Muscle layer of colon (tissue), 2 donors: ENCODE data around the gene SHB.

Experiments
- H3K27ac ChIP-seq: one replicate; pipeline ENCODE4 v1.7.0; 2013; ENCODE audit warnings: low read depth, mild to moderate bottlenecking, low read length, moderate library complexity
- H3K27me3 ChIP-seq, 2 donors: one replicate each; pipeline ENCODE4 v1.7.0; 2013; ENCODE audit warnings: low read length in 2 of 2, mild to moderate bottlenecking in 2 of 2; ENCODE audit not compliant: insufficient read depth in 2 of 2, control insufficient read depth in 1 of 2
- H3K36me3 ChIP-seq: one replicate; pipeline ENCODE4 v1.7.0; 2013; ENCODE audit warnings: mild to moderate bottlenecking, low read length; ENCODE audit not compliant: insufficient read depth
- H3K4me1 ChIP-seq: one replicate; pipeline ENCODE4 v1.7.0; 2013; ENCODE audit warnings: mild to moderate bottlenecking, low read length; ENCODE audit not compliant: insufficient read depth
- H3K4me3 ChIP-seq, 2 donors: one replicate each; pipeline ENCODE4 v1.7.0; 2013; ENCODE audit warnings: low read length in 2 of 2, low read depth in 1 of 2, mild to moderate bottlenecking in 1 of 2, moderate library complexity in 1 of 2
- H3K9ac ChIP-seq: one replicate; pipeline ENCODE4 v1.7.0; 2013; ENCODE audit warnings: low read length
- H3K9me3 ChIP-seq: one replicate; pipeline ENCODE4 v1.7.0; 2013; ENCODE audit warnings: mild to moderate bottlenecking, low read length
- donor health status: abdominal sarcoma.
- donor health status: Adenocarcinoma of cecum.

The SHB gene

DNA sequence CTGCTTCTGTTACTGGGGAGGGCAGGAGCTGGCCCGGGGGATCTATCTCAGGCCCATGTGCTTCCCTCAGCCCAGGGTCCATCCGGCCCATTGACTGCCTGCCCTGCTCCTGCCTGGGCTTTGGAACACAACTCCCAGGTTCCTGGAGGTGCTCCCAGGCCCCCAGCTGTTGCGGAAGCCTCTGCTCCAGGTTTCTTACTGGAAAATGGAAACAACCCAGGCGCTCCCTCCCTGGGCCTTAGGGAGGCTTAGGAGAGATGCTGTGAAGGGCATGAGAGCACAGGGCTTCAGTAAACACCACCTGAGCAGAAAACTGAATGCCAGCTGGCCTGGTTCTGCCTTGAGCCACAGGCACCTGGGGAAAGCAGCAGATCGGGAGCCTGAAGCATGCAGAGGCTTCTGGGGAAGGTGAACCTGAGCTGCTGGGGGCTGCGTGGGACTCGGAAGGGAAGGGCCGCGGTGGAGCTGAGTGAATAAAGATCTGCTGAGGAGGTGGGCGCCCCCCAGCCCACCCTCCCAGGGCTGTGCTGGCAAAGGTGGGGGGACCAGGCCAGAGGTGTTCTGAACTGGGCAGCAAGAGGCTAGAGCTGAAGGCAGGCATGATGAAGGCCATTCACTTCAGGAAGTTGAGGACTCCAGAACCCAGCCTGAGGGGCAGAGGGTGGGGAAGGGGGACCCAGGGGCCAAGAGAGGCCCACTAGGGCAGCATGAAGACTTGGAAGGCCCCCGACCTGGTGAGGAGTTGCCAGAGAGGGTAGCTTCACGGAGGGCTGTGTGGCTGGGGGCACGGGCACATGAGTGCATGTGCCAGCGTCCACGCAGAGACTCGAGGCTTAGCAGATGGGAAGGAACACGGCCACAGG lies 64.8 kb downstream of the SHB start:
- Histone ChIP-seq H3K9me3 (no peaks in the 10 kb centered on the region), H3K4me1 (peaks cover 5% of the 10 kb centered on the region), H3K27me3 (no peaks in the 10 kb centered on the region), H3K9ac (no peak overlapping the region), H3K27ac (no peak overlapping the region), H3K4me3 (no peak overlapping the region), H3K36me3 (no peaks in the 10 kb centered on the region)

- H3K27ac ChIP-seq: no peak overlapping the region
- H3K9ac ChIP-seq: no peak overlapping the region
- H3K4me1 ChIP-seq: peaks cover 14% of the 10 kb centered on the region
- no peaks in the 10 kb centered on the region for H3K36me3 ChIP-seq
- H3K4me3 ChIP-seq: no peak overlapping the region
- H3K27me3 ChIP-seq: no peaks in the 10 kb centered on the region
- no peaks in the 10 kb centered on the region for H3K9me3 ChIP-seq
These were observed 65.8 kb downstream of the SHB start for GRCh38 chr9:38003230-38003629.

DNA sequence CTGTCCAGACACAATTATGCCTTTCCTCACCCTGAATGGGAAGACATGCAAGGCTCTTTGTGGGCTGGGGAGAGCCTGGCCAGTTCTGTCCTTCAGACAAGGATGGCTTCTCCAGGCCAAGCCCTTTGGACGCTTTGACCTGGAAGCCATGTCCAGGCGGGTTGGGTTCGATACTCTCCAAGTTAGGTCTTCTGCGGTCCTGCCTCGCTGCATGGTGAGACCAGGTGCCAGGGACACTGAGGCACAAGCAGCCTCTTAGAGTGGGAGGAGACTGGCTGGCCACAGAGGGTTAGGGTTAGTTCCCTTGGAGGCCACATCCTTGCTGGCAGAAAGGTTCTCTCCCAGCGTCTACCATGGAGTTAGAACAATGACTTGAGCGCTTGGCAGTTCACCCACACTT lies 67.6 kb downstream of the SHB start:
- Histone ChIP-seq H3K9ac (no peak overlapping the region), H3K36me3 (no peaks in the 10 kb centered on the region), H3K9me3 (no peaks in the 10 kb centered on the region), H3K27ac (no peak overlapping the region), H3K4me3 (no peak overlapping the region), H3K27me3 (no peaks in the 10 kb centered on the region), H3K4me1 (peaks cover 28% of the 10 kb centered on the region)

GRCh38 chr9:38000735-38001134 lies 68.3 kb downstream of the SHB start:
- peaks cover 28% of the 10 kb centered on the region for H3K4me1 ChIP-seq
- H3K9me3 ChIP-seq: no peaks in the 10 kb centered on the region
- no peak overlapping the region for H3K9ac ChIP-seq
- H3K4me3 ChIP-seq: no peak overlapping the region
- H3K27ac ChIP-seq: no peak overlapping the region
- no peaks in the 10 kb centered on the region for H3K36me3 ChIP-seq
- H3K27me3 ChIP-seq: no peaks in the 10 kb centered on the region

- Histone ChIP-seq H3K4me3 (no peak overlapping the region), H3K4me1 (peaks cover 32% of the 10 kb centered on the region), H3K27ac (no peak overlapping the region), H3K36me3 (no peaks in the 10 kb centered on the region), H3K9ac (no peak overlapping the region), H3K27me3 (no peaks in the 10 kb centered on the region), H3K9me3 (no peaks in the 10 kb centered on the region)
These were observed 68.7 kb downstream of the SHB start for GRCh38 chr9:38000332-38000731.

DNA sequence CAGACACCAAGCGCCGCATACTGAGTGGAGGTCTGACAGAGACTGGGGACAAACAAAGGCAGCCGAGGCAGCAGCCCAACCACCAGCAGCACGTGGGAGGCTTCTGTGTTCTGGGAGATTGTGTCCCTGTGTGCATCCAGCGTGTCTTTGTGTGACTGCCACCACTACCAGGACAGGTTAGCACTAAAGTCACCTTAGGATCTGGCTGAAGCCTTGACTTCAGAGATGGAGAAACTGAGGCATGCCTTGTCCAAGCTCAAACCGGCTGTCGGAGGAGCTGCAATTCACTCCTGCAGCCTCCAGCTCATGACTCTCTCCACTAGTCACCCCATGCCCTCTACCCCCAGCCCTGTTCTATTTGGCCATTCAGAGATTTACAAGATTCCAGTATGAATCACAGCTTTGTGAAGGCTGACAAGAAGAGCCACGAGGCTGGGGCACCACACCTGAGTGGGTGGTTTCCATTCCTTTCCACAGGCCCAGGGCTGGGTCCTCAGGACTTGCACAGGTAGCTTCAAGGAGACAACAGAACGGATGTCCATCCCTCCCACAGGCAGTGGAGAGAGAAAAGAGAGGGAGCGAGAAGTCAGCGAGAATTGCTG lies 69.3 kb downstream of the SHB start:
- no peak overlapping the region for H3K4me3 ChIP-seq
- H3K27ac ChIP-seq: peak overlapping the region; percentile 12
- no peak overlapping the region for H3K9ac ChIP-seq
- no peaks in the 10 kb centered on the region for H3K36me3 ChIP-seq
- peaks cover 38% of the 10 kb centered on the region for H3K4me1 ChIP-seq
- no peaks in the 10 kb centered on the region for H3K27me3 ChIP-seq
- no peaks in the 10 kb centered on the region for H3K9me3 ChIP-seq

DNA sequence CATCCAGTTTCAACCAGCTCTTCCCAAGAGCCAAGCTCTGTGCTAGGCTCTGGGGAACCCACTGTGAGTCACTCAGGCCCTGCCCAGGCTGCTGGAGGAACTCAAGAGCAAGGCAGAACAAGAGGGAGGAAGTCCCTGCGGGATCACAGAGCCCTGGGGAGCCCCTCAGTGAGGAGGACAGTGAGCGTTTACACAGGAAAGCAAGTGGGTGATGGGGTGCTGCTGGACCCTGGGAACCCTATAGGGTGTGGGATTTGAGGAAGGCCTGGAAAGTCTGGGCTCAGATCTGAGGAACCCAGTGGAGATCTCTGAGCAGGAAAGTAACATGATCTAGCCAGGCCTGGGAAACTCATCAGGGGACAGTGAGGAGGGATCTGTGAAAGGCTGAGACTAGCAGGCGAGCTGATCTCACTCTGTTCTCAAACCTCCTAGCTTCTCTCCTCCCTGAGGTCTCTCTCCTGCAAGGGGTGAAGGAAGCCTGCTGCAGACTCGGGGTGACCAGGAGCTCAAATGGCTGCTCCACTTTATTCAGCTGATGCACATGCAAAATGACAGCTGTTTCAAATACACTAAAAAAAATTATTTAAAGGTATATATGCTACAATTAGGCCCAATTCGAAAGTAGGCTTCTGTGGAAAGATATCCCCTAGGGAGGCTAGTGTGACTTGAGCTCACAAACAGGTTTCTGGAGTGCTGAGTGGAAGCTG lies 70.0 kb downstream of the SHB start:
- H3K4me1 ChIP-seq: peaks cover 44% of the 10 kb centered on the region

DNA sequence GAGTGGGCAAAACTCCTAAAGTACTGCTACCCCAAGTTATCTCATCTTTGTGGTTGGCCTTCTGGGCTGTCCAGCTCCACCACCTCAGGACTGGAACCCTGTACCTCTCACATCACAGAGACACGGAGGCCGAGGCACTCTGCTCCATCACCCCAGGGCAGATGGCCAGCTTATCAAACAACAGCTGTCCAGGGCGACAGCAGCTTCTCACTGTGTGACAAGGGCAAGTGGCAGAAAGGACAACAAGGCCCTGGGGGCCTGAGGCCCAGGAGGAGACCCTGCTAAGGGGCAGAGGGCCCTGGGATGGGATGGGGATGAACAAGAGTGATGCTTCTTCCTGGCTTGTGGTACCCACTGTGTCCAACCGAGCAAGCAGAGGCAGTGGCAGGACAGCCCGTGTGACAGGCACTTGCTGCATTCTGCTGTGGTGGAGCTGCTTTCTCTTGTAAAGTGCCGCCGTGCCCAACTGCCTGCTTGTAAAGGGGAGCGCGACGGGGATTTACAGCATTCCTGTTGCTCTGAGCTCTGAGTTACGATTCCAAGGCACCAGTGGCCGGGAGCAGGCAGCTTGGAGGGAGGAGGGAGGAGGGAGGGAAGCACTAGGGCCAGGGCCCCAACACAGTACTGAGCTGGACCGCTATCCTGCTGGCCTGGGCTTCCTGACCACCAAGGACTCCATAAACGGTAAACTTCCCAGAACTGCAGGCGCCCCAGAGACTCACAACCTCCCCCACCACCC lies 71.2 kb downstream of the SHB start:
- Histone ChIP-seq H3K27ac (peak overlapping the region; percentile 61), H3K27me3 (no peaks in the 10 kb centered on the region), H3K9ac (peak overlapping the region; percentile 37), H3K9me3 (no peaks in the 10 kb centered on the region), H3K36me3 (no peaks in the 10 kb centered on the region), H3K4me1 (peaks cover 48% of the 10 kb centered on the region), H3K4me3 (peak overlapping the region; percentile 6 to 42)

More for the DNA sequence above, 70.0 kb downstream of the SHB start:
- Histone ChIP-seq H3K27me3 (no peaks in the 10 kb centered on the region), H3K9me3 (no peaks in the 10 kb centered on the region), H3K27ac (peak overlapping the region; percentile 47), H3K4me3 (no peak overlapping the region), H3K36me3 (no peaks in the 10 kb centered on the region), H3K9ac (peak overlapping the region; percentile 20)

GRCh38 chr9:37996819-37997217 lies 72.2 kb downstream of the SHB start:
- no peaks in the 10 kb centered on the region for H3K36me3 ChIP-seq
- peaks cover 48% of the 10 kb centered on the region for H3K4me1 ChIP-seq
- H3K27ac ChIP-seq: no peak overlapping the region
- no peak overlapping the region for H3K4me3 ChIP-seq
- no peaks in the 10 kb centered on the region for H3K9me3 ChIP-seq
- H3K9ac ChIP-seq: no peak overlapping the region
- no peaks in the 10 kb centered on the region for H3K27me3 ChIP-seq

- H3K4me1 ChIP-seq: peaks cover 48% of the 10 kb centered on the region
- H3K4me3 ChIP-seq: no peak overlapping the region
- H3K27me3 ChIP-seq: no peaks in the 10 kb centered on the region
- H3K27ac ChIP-seq: no peak overlapping the region
- H3K9me3 ChIP-seq: no peaks in the 10 kb centered on the region
- H3K36me3 ChIP-seq: no peaks in the 10 kb centered on the region
- no peak overlapping the region for H3K9ac ChIP-seq
These were observed 72.8 kb downstream of the SHB start for GRCh38 chr9:37995961-37996818.
